GM18517 (cell line): Measurements from ENCODE around the gene TROAP.
"Not testable (repeated sequence)": the region's sequence is repeated elsewhere in the genome, so short reads cannot be mapped to it uniquely, and the experiment has no call there.

ENCODE experiments used
- ATAC-seq: cut with Tn5 transposase; IDR thresholded peaks from one replicate; pipeline ENCODE4 v1.9.1; 2021; ENCODE audit warnings: mild to moderate bottlenecking, moderate library complexity; ENCODE audit not compliant: unreplicated experiment

The TROAP gene

DNA sequence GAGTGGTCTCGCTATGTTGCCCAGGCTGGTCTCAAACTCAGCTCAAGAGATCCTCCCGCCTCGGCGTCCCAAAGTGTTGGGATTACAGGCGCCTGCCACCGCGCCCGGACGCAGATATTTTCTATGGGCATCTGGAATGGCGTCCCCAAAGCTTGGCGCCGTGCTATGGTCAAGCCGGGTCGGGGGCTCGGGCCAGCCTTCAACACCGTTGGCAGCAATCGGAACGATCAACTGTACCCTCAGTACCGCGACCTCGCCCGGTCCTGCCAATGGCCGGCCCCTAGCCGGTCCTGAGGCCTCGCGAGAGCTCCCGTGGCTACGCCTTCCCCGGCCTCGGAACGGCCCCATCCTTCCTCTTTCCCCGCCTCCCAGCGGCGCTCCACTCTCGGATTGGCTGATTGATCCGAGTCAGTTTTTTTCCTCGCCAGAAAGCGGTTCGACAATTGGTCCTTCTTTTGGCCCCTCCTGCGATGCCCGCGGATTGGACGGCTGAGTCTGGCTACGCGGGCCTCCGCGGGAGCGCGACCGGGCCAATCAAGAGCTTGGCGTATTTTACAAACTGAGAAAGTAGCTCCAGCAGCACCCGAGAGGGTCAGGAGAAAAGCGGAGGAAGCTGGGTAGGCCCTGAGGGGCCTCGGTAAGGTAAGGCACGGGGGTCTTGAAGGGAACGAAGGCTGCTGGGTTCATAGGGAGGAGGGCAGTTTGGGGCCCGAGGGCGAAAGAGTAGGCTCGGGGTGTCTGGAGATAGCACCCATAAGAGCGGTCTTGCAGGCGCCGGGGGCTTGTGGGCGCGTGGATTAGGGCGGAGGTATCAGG is at the start of gene TROAP:
Gene TROAP (plus strand): TSS at position 548 of the 816 bp plus-strand sequence. CDS start 354 bp downstream, outside the sequence.
- ATAC-seq = peak; percentile 93

GRCh38 chr12:49273726-49274395 is 49.2 kb upstream of the TROAP start:
- no peak for ATAC-seq

- no peak for ATAC-seq
Observed at GRCh38 chr12:49274396-49275069, 48.5 kb upstream of the TROAP start.

DNA sequence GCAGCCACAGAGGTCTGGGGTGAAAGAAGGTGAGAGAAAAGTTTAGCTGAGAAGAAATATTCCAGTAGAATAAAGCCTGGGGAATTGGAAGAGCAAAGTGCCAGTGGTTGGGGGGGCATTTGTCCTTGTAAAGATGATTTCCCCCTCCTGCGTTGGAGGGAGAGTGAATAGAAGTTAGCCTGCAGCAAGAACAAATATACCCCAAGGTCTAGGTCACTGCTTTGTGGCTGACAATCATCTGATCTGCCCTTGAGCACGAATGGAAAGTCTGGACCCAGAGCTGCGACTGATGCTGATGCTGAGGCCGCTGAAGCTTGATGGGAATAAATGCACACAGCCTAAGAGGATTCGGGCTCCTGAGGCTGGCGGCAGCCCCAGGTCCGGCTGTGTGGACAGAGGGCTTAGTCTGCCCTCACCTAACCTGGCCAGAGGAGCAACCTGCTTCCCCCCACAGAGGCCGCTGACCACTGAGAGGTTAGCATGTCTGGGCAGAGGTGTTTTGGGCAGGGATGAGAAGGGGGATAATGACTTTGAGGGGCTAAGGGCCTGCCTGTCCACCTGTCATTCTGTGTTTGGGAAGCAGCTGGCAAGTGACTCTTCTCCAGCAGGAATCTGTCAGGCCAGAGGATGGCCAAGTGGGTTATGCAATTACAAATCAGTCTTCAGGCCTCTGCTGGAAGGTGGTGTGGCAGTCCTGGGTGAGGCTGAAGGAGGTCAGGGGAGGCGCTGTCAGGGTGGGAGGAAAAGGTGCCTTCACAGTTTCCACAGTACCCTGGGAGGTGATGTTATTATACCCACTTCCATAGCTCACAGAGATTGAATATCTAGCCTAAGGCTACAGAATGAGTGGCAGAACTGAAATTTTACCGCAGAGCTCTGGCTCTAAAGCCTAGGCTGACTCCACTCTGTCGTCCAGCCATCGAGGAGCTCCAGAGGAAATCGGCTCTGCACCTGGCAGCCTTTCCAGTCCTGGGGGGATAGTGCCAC is 46.5 kb upstream of the TROAP start:
- no peak for ATAC-seq

DNA sequence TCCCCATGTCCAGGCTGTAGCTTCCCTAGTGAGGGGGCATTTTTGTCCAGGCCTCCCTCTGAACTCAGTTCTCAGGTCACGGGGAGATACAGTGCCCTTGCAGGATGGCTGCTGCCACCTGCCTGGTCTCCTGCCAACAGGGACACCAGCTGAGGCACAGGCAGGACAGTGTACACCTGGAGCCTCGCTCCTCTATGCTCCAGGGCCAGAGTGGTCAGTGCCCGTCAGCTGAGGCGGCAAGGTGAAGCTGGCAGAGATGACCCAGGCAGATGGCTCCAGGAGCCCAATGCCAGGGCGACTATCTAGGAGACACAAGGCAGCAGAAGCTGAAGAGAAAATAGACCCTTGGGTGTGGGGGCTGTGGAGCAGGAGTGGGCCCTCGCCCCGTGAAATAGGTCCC is 45.6 kb upstream of the TROAP start:
- no peak for ATAC-seq

DNA sequence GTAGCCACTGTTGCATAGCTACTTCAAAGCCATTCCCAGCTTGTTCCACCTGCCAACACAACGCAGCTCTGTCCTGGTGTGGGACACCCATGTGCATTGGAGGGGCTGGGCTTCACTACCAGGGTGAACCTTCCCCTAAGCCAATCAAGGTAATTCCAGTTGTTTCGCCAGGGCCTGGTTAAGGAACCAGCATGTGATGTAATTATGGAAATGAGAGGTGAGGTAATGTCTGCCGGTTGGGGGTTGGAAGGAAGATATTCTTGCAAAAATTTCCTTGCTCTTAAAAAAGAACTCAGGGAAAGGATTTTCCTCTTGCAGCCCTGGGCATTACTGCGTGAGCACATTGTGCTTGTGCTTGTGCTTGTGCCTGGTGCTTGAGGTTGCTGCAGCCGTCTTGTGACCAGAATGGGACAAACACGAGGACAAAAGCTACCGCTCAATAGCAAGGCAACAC is 43.3 kb upstream of the TROAP start:
- no peak for ATAC-seq

DNA sequence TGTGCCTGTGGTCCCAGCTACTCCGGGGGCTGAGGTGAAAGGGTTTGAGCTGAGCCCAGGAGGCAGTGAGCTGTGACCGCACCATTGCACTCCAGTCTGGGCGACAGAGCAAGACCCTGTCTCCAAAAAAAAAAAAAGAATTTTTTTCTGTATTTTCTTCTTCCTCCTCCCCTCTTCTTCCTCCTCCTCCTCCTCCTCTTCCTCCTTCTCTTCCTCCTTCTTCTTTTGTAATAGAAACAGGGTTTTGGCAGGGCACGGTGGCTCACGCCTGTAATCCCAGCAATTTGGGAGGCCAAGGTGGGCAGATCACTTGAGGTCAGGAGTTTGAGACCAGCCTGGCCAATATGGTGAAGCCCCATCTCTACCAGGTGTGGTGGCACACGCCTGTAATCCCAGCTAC is 42.5 kb upstream of the TROAP start:
- ATAC-seq = not testable (repeated sequence)

- ATAC-seq = no peak
Observed at GRCh38 chr12:49282302-49282701, 40.8 kb upstream of the TROAP start.

DNA sequence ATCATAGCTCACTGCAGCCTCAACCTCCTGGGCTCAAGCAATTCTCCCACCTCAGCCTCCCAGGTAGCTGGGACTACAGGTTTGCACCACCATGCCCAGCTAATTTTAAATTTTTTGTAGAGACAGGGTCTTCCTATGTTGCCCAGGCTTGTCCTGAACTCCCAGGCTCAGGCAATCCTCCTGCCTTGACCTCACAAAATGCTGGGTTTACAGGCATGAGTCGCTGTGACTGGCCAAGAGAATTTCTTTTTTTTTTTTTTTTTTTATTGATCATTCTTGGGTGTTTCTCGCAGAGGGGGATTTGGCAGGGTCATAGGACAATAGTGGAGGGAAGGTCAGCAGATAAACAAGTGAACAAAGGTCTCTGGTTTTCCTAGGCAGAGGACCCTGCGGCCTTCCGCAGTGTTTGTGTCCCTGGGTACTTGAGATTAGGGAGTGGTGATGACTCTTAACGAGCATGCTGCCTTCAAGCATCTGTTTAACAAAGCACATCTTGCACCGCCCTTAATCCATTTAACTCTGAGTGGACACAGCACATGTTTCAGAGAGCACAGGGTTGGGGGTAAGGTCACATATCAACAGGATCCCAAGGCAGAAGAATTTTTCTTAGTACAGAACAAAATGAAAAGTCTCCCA is 40.2 kb upstream of the TROAP start:
- not testable (repeated sequence) for ATAC-seq

- no peak for ATAC-seq
Observed at GRCh38 chr12:49283541-49284429, 39.3 kb upstream of the TROAP start.

GRCh38 chr12:49284672-49285071 is 38.4 kb upstream of the TROAP start:
- ATAC-seq = no peak

GRCh38 chr12:49287876-49288275 is 35.2 kb upstream of the TROAP start:
- ATAC-seq = no peak

DNA sequence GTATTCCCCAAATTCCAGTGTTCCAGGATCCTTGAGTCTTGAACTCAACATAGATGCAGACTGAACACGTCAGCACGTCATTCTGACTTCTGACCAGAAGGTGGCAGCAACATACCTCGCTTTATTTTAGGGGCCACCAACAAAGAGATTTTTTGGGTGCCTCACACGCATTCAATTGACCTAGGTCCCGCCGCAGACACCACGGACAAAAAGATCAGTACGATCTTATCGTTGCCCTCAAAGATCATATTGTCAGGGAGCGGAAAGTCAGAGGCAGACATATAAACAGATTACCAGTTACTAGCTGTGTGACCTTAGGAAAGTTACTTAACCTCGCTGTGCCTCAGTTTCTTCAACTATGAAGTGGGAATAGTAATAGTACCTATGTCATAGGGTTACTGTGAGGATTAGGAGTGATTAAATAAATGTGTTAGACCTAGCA is 34.6 kb upstream of the TROAP start:
- ATAC-seq = no peak

GRCh38 chr12:49288922-49289555 is 34.0 kb upstream of the TROAP start:
- ATAC-seq = no peak

GRCh38 chr12:49292729-49293055 is 30.4 kb upstream of the TROAP start:
- ATAC-seq = no peak

DNA sequence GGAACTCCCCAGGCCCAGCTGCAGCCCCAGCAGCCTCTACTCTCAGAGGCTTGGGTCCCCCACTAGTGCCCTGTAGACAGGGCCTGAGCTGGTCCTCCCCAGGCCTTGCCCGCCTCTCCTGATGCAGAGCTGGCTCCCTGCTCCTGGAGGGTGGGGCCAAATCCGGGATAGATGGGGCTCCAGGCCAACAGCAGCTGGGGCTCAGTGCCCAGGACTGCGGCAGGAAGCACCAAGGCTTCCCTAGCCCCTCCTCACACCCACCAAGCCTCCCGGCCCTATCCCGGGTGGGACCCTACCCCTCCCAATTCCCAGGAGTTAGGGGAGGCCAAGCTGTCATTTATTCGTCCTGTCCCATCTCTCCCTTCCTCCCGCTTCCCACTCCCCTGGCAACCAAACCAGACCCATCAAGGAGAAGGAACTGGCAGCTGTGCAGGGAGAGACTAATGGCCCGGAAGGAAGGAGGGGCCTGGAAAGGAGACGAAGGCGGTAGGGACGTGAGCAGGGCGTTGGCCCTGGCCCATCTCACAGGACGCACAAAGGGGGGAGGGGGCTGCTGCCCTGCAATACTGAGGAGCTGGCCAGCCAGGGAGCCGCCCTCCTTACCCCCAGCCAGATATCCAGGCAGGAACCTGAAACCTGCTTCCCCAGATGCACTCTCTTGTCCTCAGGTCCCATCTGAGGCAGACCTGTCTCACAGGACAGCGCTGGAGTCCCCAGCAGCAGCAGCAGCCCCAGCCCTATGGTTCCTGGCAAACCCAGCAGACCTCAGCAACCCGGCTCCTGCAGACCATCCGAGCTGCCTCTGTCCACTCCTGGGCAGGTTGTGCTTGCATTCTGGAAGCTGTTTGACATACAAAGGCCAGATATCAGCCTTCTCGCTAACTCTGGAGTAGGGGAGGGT is 29.7 kb upstream of the TROAP start:
- no peak for ATAC-seq

GRCh38 chr12:49294086-49294803 is 28.8 kb upstream of the TROAP start:
- no peak for ATAC-seq
